HG02885 (cell line): ENCODE measurements around the gene TRPM7.
"Not testable (repeated sequence)": the region's sequence is repeated elsewhere in the genome, so short reads cannot be mapped to it uniquely, and the experiment has no call there.

Source experiments
- ATAC-seq: cut with Tn5 transposase; IDR thresholded peaks from one replicate; pipeline ENCODE4 v1.9.1; 2021; ENCODE audit warnings: mild to moderate bottlenecking; ENCODE audit not compliant: unreplicated experiment, poor library complexity

The TRPM7 gene, protein sequence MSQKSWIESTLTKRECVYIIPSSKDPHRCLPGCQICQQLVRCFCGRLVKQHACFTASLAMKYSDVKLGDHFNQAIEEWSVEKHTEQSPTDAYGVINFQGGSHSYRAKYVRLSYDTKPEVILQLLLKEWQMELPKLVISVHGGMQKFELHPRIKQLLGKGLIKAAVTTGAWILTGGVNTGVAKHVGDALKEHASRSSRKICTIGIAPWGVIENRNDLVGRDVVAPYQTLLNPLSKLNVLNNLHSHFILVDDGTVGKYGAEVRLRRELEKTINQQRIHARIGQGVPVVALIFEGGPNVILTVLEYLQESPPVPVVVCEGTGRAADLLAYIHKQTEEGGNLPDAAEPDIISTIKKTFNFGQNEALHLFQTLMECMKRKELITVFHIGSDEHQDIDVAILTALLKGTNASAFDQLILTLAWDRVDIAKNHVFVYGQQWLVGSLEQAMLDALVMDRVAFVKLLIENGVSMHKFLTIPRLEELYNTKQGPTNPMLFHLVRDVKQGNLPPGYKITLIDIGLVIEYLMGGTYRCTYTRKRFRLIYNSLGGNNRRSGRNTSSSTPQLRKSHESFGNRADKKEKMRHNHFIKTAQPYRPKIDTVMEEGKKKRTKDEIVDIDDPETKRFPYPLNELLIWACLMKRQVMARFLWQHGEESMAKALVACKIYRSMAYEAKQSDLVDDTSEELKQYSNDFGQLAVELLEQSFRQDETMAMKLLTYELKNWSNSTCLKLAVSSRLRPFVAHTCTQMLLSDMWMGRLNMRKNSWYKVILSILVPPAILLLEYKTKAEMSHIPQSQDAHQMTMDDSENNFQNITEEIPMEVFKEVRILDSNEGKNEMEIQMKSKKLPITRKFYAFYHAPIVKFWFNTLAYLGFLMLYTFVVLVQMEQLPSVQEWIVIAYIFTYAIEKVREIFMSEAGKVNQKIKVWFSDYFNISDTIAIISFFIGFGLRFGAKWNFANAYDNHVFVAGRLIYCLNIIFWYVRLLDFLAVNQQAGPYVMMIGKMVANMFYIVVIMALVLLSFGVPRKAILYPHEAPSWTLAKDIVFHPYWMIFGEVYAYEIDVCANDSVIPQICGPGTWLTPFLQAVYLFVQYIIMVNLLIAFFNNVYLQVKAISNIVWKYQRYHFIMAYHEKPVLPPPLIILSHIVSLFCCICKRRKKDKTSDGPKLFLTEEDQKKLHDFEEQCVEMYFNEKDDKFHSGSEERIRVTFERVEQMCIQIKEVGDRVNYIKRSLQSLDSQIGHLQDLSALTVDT (N-terminal part only)

DNA sequence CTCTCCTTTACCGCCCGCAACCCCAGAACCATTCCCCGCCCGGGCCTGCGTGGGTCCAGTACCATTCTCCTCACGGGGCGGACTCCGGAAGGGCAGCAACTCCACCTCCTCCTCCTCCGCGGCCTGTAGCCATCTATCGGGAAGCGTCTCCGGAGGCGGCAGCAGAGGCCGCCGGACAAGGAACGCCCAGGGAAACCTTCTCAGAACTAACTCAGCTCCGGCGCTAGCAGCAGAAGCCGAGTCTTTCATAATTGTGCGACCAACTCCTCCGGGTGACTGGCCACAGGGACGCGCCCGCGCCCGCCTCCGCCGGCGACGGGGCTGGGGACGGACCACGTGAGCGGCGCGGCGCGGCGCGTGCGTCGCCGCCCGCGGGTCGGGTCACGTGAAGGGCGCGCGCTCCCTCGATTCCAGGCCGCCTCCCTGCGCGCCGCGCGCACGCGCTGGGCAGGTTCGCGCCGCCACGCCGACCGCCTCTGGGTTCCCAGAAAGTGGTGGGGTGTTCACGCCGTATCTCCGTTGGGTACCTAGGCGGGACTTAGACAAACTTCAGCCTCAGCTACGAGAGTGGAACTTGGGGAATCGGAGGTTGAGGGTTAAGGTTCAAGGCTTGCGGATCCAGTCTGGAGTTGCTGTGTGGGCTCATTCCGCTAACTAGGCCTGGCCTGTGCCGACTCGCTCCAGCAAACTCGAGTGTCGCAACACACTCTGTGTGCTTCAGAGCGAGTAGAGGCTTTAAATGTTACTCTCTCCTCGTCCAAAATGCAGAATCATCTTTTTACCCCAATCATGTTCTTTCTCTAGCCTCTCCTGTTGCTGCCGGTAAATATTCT is at the start of gene TRPM7:
Gene TRPM7 (minus strand): TSS at position 329 of the 833 bp plus-strand sequence. CDS start 264 bp downstream, at position 65.
- peak; percentile 85 for ATAC-seq

DNA sequence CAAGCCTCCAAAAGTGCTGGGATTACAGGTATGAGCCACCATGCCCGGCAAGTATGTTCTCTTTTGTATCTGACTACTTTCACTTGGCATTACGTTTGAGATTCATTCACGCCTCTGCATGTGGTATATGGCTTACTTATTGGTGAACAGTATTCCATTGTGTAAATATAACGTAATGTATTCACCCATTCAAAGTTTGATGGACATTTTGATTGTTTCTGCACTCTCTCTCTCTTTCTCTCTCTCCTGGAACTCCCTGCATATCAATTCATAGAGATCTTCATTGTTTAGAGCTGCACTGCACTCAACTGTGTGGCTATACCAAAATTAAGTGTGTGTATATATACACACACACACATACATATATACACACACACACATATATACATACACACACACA is 48.6 kb upstream of the TRPM7 start:
- no peak for ATAC-seq

DNA sequence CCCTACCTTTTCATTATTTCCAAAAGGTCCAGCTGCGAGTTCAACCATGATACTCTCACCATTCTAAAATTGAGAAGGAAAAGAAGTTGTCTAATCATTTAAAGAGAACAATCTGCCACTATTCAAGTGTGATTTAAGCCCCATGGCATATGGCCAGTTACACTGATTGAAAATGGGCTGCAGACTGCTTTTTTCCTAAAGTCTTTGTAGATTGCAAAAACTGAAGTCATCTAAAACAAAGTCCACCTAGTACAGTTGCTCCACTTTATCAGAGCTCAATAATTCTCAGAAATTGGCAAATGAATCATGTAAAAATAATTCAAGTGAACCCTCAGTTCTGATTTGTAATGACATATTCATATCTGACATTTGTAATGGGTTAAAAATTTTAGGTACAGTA is 39.7 kb upstream of the TRPM7 start:
- ATAC-seq, result no peak

DNA sequence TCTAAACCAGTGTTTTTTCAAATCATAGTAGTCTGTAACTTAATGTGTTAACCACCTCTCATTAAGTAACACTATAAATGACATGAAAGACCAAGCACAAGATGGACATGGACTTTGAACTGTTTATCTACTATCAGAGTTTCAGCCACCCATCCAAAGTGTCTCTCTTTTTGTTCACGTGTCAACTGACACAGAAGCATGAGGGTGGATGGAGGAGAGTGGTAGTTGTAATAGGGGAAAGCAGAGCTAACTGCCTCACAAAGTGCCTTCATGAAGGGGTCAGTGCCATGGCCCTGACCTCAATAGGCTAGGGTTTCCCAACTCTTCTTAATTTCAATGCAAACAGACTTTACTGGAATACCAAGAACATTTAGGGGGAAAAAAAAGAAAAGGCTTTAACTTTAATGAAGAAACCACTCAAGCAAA is 32.1 kb upstream of the TRPM7 start:
- no peak for ATAC-seq

DNA sequence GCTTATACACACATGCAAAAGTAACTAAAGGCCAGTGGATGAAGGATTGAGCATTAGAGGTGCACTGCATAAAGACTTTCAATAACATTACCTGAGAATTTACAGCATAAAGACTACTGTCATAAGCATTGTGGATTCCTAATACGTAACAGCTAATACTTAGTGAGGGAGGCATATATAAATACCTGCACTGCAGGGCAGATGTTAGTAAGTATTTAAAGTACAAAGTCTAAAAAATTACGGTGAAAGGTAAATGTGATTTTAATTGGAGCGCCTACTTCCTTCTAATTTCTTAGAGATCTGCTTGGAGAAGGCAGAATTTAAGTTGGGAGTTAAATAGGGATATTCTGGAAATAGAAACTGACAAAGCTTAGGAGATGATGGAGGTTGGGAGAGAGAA is 25.4 kb upstream of the TRPM7 start:
- ATAC-seq, result no peak

DNA sequence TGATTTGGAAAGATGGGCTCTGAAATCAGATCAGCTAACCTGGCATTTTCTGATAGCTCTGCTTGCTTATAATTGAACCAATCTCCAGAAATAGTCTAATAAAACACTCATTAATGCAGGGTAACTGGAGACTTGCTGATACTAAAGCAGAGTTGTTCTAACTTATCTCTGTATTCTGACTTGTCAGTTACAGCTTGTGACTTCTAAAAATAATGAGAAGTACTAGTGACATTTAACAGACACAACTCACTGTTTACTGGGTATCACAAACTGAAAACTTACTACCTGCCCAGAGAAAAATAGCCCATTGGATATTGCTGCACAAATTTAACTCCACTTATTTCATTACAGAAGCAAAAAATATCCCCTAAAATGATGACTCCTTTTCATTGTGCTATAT is 24.0 kb upstream of the TRPM7 start:
- ATAC-seq, result no peak

DNA sequence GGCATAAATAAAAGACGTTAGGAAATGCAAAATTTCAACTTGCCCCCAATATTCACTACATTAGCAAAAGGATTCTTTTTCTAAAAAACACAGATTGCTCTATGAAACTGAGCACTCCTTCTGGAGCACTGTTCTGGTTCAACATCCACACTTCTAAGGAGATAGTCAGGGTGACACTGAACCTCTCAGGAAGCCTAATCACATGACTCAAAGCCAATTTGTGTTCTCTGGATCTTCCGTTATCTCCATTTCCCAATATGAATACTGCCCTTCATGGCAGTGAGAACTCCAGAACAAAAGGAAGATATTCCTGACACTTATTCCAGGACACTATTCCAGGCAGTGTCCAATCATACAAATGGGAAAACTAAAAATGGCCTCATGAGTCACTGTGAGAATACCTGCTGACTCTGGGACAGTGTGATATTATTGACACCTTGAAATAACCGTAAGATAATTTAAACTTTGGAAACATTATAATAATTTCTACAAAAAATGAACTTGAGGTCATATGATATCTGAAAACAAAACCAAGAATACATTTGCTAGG is 21.4 kb upstream of the TRPM7 start:
- ATAC-seq, result no peak

DNA sequence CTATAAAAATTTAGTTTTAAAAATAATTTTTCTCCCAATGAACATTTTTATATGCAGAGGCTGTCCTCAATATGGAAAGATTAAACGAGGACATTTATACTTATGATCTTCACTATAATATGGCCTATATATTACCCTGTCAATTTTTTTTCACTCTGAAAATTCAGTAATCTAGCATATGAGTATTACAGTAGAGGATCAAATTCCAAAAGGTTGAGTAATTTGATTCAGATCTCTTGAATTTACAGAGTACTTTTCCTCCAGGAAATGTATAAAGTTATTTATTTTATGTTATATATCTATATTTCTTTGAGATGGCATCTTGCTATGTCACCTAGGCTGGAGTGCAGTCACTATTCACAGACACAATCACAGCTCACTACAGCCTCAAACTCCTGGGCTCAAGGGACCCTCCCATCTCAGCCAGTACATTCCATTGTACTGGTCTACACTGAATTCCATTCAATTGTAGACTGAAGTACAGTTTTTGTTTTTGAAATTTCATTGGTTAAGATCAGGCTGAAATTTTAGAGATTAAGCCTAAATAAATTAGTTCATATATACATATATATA is 16.3 kb upstream of the TRPM7 start:
- no peak for ATAC-seq

DNA sequence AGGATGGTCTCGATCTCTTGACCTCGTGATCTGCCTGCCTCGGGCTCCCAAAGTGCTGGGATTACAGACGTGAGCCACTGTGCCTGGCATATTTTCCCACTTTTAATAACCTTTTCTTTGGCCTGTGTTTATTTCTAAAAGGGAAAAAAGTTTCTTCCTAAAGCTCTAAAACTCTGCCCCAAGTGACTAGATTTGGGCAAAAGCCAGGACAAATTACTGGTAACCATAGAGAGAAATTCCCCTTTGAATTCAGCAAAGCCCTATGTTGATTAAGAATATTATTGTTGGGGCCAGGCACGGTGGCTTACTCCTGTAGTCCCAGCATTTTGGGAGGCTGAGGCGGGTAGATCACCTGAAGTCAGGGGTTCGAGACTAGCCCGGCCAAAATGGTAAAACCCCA is 11.5 kb upstream of the TRPM7 start:
- ATAC-seq, result no peak

DNA sequence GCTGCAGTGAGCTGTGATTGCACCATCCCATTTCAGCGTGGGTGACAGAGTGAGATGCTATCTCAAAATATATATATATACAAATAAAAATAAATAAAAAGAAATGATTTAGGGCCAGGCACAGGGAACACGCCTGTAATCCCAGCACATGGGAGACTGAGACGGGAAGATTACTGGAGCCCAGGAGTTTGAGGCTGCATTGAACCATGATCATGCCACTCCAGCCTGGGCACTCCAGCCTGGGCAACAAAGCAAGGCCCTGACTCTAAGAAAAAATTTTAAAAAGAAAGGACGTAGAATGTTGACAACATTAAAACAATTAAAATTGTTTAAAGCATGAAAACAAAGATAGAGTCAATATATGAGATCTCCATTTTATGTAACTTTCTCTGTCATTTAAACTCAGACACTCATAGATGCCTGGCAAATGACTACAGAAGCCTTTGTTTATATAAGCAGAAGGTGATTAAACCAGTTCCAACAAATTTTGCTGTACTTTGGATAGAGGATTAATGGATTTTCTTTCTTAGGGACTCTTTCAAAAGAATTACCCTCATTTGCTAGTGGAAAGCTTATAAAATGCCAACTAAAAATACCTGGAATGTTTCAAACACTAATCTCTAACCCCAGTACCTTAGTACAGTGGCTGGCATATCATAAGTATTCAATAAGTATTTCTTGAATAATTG is 10.7 kb upstream of the TRPM7 start:
- ATAC-seq, result no peak

DNA sequence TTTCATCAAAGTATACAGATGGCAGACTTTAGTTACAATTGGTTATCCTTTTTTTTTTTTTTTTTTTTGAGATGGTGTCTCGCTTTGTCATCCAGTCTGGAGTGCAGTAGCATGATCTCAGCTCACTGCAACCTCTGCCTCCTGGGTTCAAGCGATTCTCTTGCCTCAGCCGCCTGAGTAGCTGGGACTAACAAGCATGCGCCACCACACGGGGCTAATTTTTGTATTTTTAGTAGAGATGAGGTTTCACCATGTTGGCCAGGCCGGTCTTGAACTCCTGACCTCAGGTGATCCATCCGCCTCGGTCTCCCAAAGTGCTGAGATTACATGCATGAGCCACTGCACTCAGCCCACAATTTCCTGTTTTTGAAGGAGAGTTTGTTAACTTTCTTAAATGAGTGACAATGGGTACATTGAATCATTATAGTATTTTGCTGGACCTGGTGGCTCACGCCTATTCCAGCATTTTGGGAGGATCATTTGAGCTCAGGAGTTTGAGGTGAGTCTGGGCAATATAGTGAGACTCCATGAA is 8.1 kb upstream of the TRPM7 start:
- ATAC-seq, result not testable (repeated sequence)

DNA sequence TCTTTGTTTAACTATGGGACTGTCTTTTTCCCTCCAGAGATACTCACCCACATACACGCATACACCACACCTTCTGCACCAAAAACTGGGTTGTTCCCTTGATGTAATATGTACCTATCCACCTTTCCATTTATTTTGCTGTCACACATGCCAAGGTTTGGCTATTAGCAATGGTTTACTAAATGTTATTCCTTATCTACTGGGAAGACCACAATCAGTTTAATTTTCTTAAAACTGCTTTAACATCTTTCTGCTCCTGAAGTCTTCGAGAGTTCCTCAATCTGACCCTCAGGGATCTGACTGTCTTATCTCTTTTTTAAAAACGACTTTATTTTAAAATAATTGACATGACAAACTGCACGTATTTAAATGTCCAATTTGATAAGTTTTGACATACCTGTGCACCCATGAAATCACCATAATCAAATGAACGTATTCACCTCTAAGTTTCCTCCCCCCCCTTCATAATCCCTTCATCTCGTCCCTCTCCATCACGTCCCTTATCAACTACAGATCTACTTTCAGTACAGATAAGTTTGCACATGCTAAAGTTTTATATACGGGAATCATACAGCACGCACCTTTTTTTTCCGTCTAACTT is 805 bp upstream of the TRPM7 start:
- peak; percentile 6 for ATAC-seq

DNA sequence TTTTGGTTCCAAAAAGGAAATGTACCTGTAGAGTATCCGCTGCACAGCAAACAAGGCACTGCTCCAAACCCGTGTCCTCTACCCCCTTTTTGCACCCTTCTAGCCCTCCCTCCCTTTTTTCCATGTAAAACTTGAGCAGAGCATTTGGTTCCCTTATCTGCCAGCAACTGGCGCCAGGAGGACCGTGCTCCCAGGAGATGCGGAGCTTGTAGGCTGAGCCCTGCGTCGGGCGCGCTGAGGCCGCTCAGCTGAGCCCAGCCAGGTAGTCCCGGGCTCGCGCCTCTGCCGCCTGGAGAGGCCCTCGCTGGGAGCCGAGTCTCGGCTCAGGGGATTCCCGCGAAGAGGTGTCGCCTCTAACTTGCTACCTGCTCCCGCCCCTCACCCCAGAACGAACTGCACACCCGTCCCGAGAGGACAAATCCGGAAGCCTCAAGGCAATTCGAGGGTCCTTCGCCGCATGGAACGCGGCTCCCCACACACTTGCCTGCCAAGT is 575 bp downstream of the TRPM7 start:
- peak; percentile 57 for ATAC-seq

DNA sequence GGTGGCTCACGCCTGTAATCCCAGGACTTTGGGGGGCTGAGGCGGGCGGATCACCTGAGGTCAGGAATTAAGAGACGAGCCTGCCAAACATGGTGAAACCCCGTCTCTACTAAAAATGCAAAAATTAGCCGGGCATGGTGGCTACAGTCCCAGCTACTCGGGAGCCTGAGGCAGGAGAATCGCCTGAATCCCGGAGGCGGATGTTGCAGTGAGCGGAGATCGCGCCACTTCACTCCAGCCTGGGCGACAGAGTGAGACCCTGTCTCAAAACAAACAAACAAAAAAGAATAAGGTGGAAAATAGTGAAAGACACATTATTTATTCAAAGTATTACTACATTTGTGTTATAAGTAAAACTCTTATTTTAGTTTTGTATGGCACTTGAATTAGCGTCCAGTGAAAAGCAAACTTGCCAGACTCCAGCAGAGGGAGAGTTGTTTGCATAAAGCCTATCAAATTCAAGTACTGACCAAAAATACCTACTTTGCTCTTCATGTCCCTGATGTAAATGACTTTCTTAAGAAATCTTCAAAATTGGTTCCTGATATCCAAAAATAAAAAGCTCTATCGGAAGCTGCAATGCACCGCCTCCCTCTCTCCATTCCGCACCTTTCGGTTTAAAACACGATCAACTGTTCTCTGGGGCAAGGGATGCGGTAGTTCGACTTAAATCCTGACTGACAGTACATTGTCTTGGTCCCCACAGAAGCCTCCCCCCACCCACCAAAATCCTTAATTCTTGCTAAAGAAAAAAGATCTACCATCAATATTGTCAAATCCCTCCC is 1.2 kb downstream of the TRPM7 start:
- no peak for ATAC-seq

DNA sequence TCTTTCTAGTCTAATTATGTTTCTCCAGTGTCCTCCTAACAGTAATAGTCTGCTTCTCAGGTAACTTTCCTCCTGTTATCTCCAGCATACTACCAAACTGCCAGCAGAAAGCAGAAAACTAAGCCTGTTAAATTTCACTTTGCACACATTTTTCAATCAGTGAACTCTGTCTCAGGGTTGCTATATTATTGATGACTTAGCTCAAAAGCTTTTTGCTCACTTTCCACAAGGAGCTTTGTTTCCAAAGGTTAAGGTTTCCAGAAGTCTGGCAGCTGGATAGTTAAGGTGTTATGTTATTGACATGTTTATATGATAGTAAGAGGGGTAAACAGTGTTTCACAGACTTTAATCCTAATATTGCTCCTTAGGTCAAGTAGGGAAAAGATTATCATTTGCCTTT is 5.1 kb downstream of the TRPM7 start:
- ATAC-seq, result no peak

DNA sequence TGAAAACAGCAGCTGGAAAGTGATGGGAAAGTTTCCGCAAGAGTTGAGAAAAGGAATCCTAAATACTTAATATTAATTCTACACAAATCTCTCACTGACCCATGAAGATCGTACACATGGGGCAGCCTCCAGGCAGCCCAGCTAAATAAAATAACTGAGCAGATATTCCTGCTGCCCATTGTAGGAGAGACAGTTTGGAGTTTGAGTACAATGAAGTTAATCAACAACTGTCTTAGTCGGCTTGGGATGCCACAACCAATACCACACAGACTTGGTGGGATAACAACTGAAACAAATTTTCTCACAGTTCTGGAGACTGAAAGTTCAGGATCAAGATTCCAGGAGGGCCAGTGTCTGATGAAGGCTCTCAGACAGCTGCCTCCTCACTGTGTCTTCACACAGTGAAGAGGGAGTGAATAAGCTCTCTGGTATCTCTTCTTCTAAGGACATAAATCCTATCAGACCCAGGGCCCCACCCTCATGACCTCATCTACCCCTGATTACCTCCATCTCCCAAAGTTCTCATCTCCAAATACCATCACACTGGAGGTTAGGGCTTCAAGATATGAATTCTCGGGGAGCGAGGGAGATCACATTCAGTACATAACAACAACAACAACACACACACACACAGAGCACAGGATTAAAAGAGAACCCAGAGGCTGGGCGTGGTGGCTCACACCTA is 9.7 kb downstream of the TRPM7 start:
- ATAC-seq, result no peak
